Tibial nerve (tissue), 4 donors: ENCODE measurements around the gene TMEM59. TPM values are rescaled to one million over a fixed set of nuclear protein-coding genes. Genes with fewer than 3 reads are reported as not detected.
"Not testable (repeated sequence)": the region's sequence is repeated elsewhere in the genome, so short reads cannot be mapped to it uniquely, and the experiment has no call there.

Experiments
- DNase-seq, 2 donors: peaks; one replicate each; pipeline ENCODE4 v3.0.0-alpha.2; 2019; ENCODE audit warnings: low spot score in 2 of 2
- H3K27ac ChIP-seq, 4 donors: fragments of 200-600 bp; sonication (generic) in 3 of 4; one replicate each; pipeline ENCODE4 v1.5.1; 2017 to 2019; ENCODE audit warnings: mild to moderate bottlenecking in 1 of 4
- H3K27me3 ChIP-seq, 2 donors: fragments of 200-600 bp; sonication (generic) in 1 of 2; one replicate each; pipeline versions ENCODE4 v1.5.1 to v1.6.0; 2017 to 2019
- H3K36me3 ChIP-seq, 3 donors: fragments of 200-600 bp; sonication (generic); one replicate each; pipeline ENCODE4 v1.5.1; 2018 to 2019
- H3K4me1 ChIP-seq, 4 donors: fragments of 200-600 bp; sonication (generic) in 3 of 4; one replicate each; pipeline ENCODE4 v1.5.1; 2017 to 2019
- H3K4me3 ChIP-seq, 4 donors: fragments of 200-600 bp; sonication (generic) in 3 of 4; one replicate each; pipeline ENCODE4 v1.5.1; 2017 to 2019; ENCODE audit warnings: mild to moderate bottlenecking in 1 of 4, moderate library complexity in 1 of 4
- H3K9me3 ChIP-seq, 4 donors: fragments of 200-600 bp; sonication (generic) in 3 of 4; one replicate each; pipeline ENCODE4 v1.5.1; 2017 to 2019
- EP300 ChIP-seq, 2 donors: sonication (generic); formaldehyde crosslinking; IDR thresholded peaks; one replicate each; pipeline ENCODE4 v1.6.1; 2017; ENCODE audit warnings: antibody characterized with exemption in 2 of 2, mild to moderate bottlenecking in 1 of 2
- POLR2A ChIP-seq, 2 donors: fragments of 450-650 bp; IDR thresholded peaks; one replicate each; pipeline ENCODE4 v1.6.1; 2017; ENCODE audit warnings: antibody characterized with exemption in 2 of 2, mild to moderate bottlenecking in 2 of 2, moderate library complexity in 2 of 2
- WGBS, 2 donors: methylation state at CpG; one replicate each; pipeline ENCODE4 v1.1.5; 2018; 5-methylcytosine and 5-hydroxymethylcytosine counted together
- total RNA-seq, 4 donors: library from RNA; depleted of rRNA; stranded (reverse); fragments of >200 nt; gene quantifications; one replicate each; pipeline ENCODE4 v1.1.0, GENCODE V29; 2016
- TF ChIP-seq, protein P1 (sequence below), 5 experiments: fragments of 200-600 bp in 3 of 5; fragments of 450-650 bp in 2 of 5; sonication (generic) in 3 of 5; IDR thresholded peaks; one replicate each; pipeline ENCODE4 v1.5.1; 2016 to 2019; ENCODE audit warnings: antibody characterized with exemption in 5 of 5, mild to moderate bottlenecking in 3 of 5, moderate library complexity in 2 of 5

Gene TMEM59
- total RNA-seq, 4 donors from 2014 or later: 145 to 304 (median 189) TPM

DNA sequence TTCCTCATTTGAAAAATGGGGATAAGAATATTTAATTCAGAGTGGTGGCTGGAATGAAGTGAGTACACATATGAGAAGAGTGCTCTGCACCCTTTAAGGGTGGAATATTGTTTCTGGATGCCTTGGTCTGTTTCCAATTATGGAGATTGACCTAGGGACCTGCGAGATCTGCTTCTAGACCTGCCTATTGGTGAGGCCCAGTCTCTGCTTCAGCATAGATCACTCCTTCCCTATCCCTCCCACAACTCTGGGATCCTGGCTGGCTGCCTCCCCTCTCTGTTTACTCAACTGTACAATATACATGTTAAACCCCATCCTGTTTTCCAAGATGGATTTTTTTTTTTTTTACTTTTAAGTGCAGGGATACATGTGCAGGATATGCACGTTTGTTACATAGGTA lies 28.6 kb downstream of the TMEM59 start:
- WGBS, 2 donors: 63% methylated on average over 2 of the region's 2 CpGs
- no peaks in the 10 kb centered on the region for H3K27me3 ChIP-seq
- H3K4me3 ChIP-seq: no peak overlapping the region

GRCh38 chr1:54019562-54020176 lies 33.3 kb downstream of the TMEM59 start:
- not testable (repeated sequence) for H3K4me1 ChIP-seq, H3K27ac ChIP-seq, H3K9me3 ChIP-seq, H3K27me3 ChIP-seq, H3K36me3 ChIP-seq, DNase-seq, H3K4me3 ChIP-seq
- WGBS, 2 donors: 84% methylated on average over 10 of the region's 10 CpGs

More for the DNA sequence above, 28.6 kb downstream of the TMEM59 start:
- DNase-seq: no peak
- Histone ChIP-seq H3K4me1 (peaks cover 0 to 13% (median 3%) of the 10 kb centered on the region in 4 donors), H3K36me3 (peaks cover 0 to 4% (median 0%) of the 10 kb centered on the region in 3 donors), H3K27ac (no peak overlapping the region), H3K9me3 (no peaks in the 10 kb centered on the region)
- TF ChIP-seq, protein P1, sequence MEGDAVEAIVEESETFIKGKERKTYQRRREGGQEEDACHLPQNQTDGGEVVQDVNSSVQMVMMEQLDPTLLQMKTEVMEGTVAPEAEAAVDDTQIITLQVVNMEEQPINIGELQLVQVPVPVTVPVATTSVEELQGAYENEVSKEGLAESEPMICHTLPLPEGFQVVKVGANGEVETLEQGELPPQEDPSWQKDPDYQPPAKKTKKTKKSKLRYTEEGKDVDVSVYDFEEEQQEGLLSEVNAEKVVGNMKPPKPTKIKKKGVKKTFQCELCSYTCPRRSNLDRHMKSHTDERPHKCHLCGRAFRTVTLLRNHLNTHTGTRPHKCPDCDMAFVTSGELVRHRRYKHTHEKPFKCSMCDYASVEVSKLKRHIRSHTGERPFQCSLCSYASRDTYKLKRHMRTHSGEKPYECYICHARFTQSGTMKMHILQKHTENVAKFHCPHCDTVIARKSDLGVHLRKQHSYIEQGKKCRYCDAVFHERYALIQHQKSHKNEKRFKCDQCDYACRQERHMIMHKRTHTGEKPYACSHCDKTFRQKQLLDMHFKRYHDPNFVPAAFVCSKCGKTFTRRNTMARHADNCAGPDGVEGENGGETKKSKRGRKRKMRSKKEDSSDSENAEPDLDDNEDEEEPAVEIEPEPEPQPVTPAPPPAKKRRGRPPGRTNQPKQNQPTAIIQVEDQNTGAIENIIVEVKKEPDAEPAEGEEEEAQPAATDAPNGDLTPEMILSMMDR (IDR thresholded peaks at IDR 0.05): no peak
- TF ChIP-seq POLR2A (IDR thresholded peaks at IDR 0.05): no peak
- TF ChIP-seq EP300 (IDR thresholded peaks at IDR 0.05): no peak

DNA sequence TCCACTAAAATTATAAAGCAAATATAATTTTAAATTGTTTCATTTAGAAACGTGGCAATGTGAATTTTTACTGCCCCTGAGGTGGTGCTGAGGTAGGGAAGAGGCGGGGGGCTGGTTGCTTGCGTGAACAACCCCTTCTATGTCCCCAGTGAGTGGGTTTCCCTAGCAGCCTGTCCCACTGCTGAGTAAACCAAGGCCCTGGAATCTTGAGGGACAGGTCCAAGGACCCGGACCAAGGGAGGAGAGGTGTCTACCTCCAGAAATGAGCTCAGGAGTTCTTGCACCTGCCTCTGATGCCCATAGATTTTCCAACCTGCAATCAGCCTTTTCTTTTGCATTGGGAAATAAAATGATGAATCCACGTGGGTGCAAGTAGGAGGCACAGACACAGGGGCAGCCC lies 34.4 kb downstream of the TMEM59 start:
- no peaks in the 10 kb centered on the region for H3K36me3 ChIP-seq
- H3K4me1 ChIP-seq: no peaks in the 10 kb centered on the region
- TF ChIP-seq, protein P1 (IDR thresholded peaks at IDR 0.05): no peak
- TF ChIP-seq EP300 (IDR thresholded peaks at IDR 0.05) (no peak), POLR2A (IDR thresholded peaks at IDR 0.05) (no peak)
- no peak overlapping the region for H3K4me3 ChIP-seq
- no peak overlapping the region for H3K27ac ChIP-seq
- no peaks in the 10 kb centered on the region for H3K9me3 ChIP-seq
- no peaks in the 10 kb centered on the region for H3K27me3 ChIP-seq
- no peak for DNase-seq
- 65 to 66% methylated on average over 5 of the region's 5 CpGs for WGBS, 2 donors

DNA sequence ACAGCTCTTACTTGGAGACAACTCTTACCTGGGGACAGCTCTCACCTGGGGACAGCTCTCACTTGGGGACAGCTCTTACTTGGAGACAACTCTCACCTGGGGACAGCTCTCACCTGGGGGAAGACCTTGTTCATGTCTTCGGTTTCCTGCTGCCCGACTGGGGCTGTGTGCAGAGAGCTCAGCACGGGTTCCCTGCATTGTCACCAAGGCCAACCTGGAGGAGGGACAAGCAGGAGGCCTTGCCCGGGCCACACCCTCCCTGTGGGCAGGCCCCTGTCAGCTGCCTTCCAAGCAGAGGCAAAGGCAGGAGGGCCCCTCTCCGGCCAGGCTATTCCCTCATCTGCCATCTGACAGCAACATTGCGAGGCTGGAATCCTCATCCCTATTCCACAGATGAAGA lies 35.0 kb downstream of the TMEM59 start, which contains the start of gene LDLRAD1:
LDLRAD1 (minus strand) TSS at position 208 of the 400 bp plus-strand sequence; CDS start at position 134, 74 bp downstream.
- TF ChIP-seq POLR2A (IDR thresholded peaks at IDR 0.05): no peak
- TF ChIP-seq EP300 (IDR thresholded peaks at IDR 0.05): no peak
- TF ChIP-seq, protein P1 (IDR thresholded peaks at IDR 0.05): no peak
- H3K9me3 ChIP-seq: no peaks in the 10 kb centered on the region
- no peaks in the 10 kb centered on the region for H3K27me3 ChIP-seq

GRCh38 chr1:54016343-54017282 lies 36.4 kb downstream of the TMEM59 start:
- TF ChIP-seq EP300 (IDR thresholded peaks at IDR 0.05) (no peak), POLR2A (IDR thresholded peaks at IDR 0.05) (no peak)
- TF ChIP-seq, protein P1 (IDR thresholded peaks at IDR 0.05): no peak
- Histone ChIP-seq H3K27ac (no peak overlapping the region), H3K9me3 (no peaks in the 10 kb centered on the region), H3K27me3 (no peaks in the 10 kb centered on the region), H3K4me1 (no peaks in the 10 kb centered on the region), H3K36me3 (no peaks in the 10 kb centered on the region), H3K4me3 (no peak overlapping the region)
- DNase-seq: no peak
- WGBS, 2 donors: 59 to 65% methylated on average over 8 of the region's 8 CpGs

More for the DNA sequence above, 35.0 kb downstream of the TMEM59 start, which contains the start of gene LDLRAD1:
- H3K27ac ChIP-seq: no peak within 1 kb of the TSS
- H3K36me3 ChIP-seq: no peaks in the 10 kb centered on the region
- H3K4me3 ChIP-seq: no peak within 1 kb of the TSS
- WGBS, 2 donors: 45 to 47% methylated on average over 5 to 6 of the region's 6 CpGs
- DNase-seq: no peak
- no peaks in the 10 kb centered on the region for H3K4me1 ChIP-seq
